Measurements from ENCODE around the gene RPTOR.
A peak's percentile ranks its signal among the peaks of the same experiment; 100 is the strongest.
"Not testable (repeated sequence)": the region's sequence is repeated elsewhere in the genome, so short reads cannot be mapped to it uniquely, and the experiment has no call there.

The RPTOR gene

DNA sequence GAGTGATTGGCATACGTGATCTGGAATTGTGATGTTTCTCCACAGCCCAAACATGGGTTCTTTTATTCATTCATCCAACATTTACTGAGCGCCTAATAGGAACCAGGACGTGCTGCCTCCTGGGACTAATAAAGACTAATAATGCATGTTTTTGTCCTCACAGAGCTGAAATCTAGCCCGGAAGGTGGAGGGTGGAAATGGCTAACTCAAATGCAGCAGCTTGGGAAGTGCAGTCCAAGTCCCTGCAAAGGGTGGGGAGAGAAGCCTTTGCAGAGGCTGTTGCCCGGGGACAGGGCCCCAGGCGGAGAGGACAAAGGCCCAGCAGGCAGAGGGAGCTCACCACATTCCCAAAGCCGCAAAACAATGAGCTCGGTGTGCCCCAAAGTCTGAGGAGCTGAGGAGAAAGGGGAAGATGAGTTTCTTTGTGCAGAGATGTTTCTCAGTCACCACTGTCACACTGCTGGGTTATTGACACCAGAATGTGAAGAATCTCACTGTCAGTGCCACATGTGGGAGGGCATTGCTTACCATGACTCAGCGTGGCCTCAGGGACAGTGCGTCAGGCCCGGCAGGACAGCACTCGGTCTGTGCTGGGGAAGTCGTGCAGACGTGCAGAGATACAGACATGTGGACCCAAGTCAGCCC, 328.8 kb downstream of the RPTOR start:
- H3K79me2 ChIP-seq (ENCODE audit: insufficient read depth, low read length): no peaks in the 10 kb centered on the region
- no peak overlapping the region for H3K4me2 ChIP-seq (ENCODE audit: low read length)
- H3K36me3 ChIP-seq (ENCODE audit: insufficient read depth, low read length): peaks cover 65% of the 10 kb centered on the region
- no peaks in the 10 kb centered on the region for H3K9me2 ChIP-seq (ENCODE audit: low read depth, low read length)
- H3K4me1 ChIP-seq (ENCODE audit: insufficient read depth, low read length, severe bottlenecking): peaks cover 16% of the 10 kb centered on the region
- H3K27ac ChIP-seq (ENCODE audit: low read depth, low read length, poor library complexity, severe bottlenecking): no peak overlapping the region
- 0 out of 2 replicates have a peak, but pooled peaks cover 4% of the 10 kb centered on the region for H3F3A ChIP-seq (ENCODE audit: insufficient read depth, low read length)
- no peak overlapping the region for H3K9ac ChIP-seq (ENCODE audit: low read length)
- no peaks in the 10 kb centered on the region for H4K20me1 ChIP-seq (ENCODE audit: insufficient read depth, low read length)
- H3K9me3 ChIP-seq (ENCODE audit: low read length): no peaks in the 10 kb centered on the region
- no peak overlapping the region for H3K4me3 ChIP-seq (ENCODE audit: low read depth, low read length, poor library complexity, severe bottlenecking)
- H3K27me3 ChIP-seq (ENCODE audit: insufficient read depth, low read length): no peaks in the 10 kb centered on the region
- TF ChIP-seq EZH2 (IDR thresholded peaks at IDR 0.05; ENCODE audit: borderline replicate concordance, low read length): no peak
- TF ChIP-seq, protein P1, sequence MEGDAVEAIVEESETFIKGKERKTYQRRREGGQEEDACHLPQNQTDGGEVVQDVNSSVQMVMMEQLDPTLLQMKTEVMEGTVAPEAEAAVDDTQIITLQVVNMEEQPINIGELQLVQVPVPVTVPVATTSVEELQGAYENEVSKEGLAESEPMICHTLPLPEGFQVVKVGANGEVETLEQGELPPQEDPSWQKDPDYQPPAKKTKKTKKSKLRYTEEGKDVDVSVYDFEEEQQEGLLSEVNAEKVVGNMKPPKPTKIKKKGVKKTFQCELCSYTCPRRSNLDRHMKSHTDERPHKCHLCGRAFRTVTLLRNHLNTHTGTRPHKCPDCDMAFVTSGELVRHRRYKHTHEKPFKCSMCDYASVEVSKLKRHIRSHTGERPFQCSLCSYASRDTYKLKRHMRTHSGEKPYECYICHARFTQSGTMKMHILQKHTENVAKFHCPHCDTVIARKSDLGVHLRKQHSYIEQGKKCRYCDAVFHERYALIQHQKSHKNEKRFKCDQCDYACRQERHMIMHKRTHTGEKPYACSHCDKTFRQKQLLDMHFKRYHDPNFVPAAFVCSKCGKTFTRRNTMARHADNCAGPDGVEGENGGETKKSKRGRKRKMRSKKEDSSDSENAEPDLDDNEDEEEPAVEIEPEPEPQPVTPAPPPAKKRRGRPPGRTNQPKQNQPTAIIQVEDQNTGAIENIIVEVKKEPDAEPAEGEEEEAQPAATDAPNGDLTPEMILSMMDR (IDR thresholded peaks at IDR 0.05; ENCODE audit: low read length): no peak
- H2AFZ ChIP-seq (ENCODE audit: low read length): no peak overlapping the region

DNA sequence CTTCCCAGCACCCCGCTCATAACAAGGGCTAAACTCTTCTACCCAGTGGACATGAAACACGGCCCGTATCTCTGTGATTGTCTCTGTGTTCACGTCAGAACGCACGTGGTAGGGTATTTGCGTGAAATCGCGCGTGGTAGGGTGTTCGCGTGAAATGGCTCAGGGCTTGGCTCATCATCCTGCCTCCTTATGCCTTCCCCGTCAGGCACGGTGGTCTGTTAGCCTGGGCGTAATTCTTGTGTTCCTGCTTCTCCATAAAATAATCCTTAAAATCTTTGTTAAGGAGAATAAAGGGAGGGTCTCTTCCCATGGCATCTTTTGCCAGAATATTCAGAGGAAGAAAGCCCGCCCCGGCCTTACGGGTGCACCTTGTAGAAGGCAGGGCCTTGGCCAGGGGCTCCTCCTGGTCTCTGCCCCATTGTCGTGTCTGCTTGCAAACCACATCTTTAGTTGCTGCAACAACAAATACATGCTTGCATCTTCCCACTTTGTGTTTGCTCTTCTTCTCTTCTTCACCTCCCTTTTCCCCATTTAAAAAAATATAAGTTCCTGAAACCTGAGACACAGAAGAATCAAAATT, 330.3 kb downstream of the RPTOR start:
- Histone ChIP-seq H3K4me3 (ENCODE audit: low read depth, low read length, poor library complexity, severe bottlenecking) (no peak overlapping the region), H3K9ac (ENCODE audit: low read length) (no peak overlapping the region), H3K4me2 (ENCODE audit: low read length) (no peak overlapping the region), H3K36me3 (ENCODE audit: insufficient read depth, low read length) (peaks cover 76% of the 10 kb centered on the region), H3F3A (ENCODE audit: insufficient read depth, low read length) (0 out of 2 replicates have a peak, but pooled peaks cover 4% of the 10 kb centered on the region), H3K79me2 (ENCODE audit: insufficient read depth, low read length) (no peaks in the 10 kb centered on the region), H3K27ac (ENCODE audit: low read depth, low read length, poor library complexity, severe bottlenecking) (peak overlapping the region; percentile 17), H4K20me1 (ENCODE audit: insufficient read depth, low read length) (no peaks in the 10 kb centered on the region), H3K9me2 (ENCODE audit: low read depth, low read length) (no peaks in the 10 kb centered on the region), H3K27me3 (ENCODE audit: insufficient read depth, low read length) (no peaks in the 10 kb centered on the region), H2AFZ (ENCODE audit: low read length) (no peak overlapping the region), H3K9me3 (ENCODE audit: low read length) (no peaks in the 10 kb centered on the region), H3K4me1 (ENCODE audit: insufficient read depth, low read length, severe bottlenecking) (peaks cover 16% of the 10 kb centered on the region)
- TF ChIP-seq, protein P1 (IDR thresholded peaks at IDR 0.05; ENCODE audit: low read length): no peak
- TF ChIP-seq EZH2 (IDR thresholded peaks at IDR 0.05; ENCODE audit: borderline replicate concordance, low read length): no peak

DNA sequence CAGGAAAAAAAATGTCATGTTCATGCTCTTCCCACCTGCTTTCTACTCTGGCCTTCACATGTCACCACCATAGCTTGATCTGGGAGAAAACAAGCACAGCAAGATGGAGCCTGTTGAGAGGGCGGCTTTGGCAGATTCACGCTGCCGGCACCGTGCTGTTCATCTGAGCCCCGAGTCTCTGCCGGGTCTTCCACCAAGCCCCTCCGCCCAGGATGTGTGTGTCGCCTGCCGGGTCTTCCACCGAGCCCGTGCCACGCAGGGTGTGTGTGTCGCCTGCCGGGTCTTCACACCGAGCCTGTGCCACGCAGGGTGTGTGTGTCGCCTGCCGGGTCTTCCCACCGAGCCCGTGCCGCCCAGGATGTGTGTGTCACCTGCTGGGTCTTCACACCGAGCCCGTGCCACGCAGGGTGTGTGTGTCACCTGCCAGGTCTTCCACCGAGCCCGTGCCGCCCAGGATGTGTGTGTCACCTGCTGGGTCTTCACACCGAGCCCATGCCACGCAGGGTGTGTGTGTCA, 330.9 kb downstream of the RPTOR start:
- Histone ChIP-seq H3K27ac (ENCODE audit: low read depth, low read length, poor library complexity, severe bottlenecking) (peak overlapping the region; percentile 17), H3K36me3 (ENCODE audit: insufficient read depth, low read length) (peaks cover 82% of the 10 kb centered on the region), H3K4me1 (ENCODE audit: insufficient read depth, low read length, severe bottlenecking) (peaks cover 16% of the 10 kb centered on the region)
- H3K9me3 ChIP-seq (ENCODE audit: low read length); H3F3A ChIP-seq (ENCODE audit: insufficient read depth, low read length); H3K9me2 ChIP-seq (ENCODE audit: low read depth, low read length); H3K9ac ChIP-seq (ENCODE audit: low read length); H3K27me3 ChIP-seq (ENCODE audit: insufficient read depth, low read length); H4K20me1 ChIP-seq (ENCODE audit: insufficient read depth, low read length); H3K79me2 ChIP-seq (ENCODE audit: insufficient read depth, low read length); H3K4me2 ChIP-seq (ENCODE audit: low read length); H2AFZ ChIP-seq (ENCODE audit: low read length); H3K4me3 ChIP-seq (ENCODE audit: low read depth, low read length, poor library complexity, severe bottlenecking): not testable (repeated sequence)

DNA sequence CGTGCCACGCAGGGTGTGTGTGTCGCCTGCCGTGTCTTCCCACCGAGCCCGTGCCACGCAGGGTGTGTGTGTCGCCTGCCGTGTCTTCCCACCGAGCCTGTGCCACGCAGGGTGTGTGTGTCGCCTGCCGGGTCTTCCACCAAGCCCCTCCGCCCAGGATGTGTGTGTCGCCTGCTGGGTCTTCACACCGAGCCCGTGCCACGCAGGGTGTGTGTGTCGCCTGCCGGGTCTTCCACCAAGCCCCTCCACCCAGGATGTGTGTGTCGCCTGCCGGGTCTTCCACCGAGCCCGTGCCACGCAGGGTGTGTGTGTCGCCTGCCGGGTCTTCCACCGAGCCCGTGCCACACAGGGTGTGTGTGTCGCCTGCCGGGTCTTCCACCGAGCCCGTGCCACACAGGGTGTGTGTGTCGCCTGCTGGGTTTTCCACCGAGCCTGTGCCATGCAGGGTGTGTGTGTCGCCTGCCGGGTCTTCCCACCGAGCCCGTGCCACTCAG, 331.9 kb downstream of the RPTOR start:
- H3K9me2 ChIP-seq (ENCODE audit: low read depth, low read length); H2AFZ ChIP-seq (ENCODE audit: low read length); H3K79me2 ChIP-seq (ENCODE audit: insufficient read depth, low read length); H4K20me1 ChIP-seq (ENCODE audit: insufficient read depth, low read length); H3K27me3 ChIP-seq (ENCODE audit: insufficient read depth, low read length); H3F3A ChIP-seq (ENCODE audit: insufficient read depth, low read length); H3K9me3 ChIP-seq (ENCODE audit: low read length): not testable (repeated sequence)
- H3K36me3 ChIP-seq (ENCODE audit: insufficient read depth, low read length): peaks cover 83% of the 10 kb centered on the region
- H3K4me3 ChIP-seq (ENCODE audit: low read depth, low read length, poor library complexity, severe bottlenecking): peak overlapping the region; percentile 47
- H3K4me1 ChIP-seq (ENCODE audit: insufficient read depth, low read length, severe bottlenecking): peaks cover 16% of the 10 kb centered on the region
- H3K9ac ChIP-seq (ENCODE audit: low read length): peak overlapping the region; percentile 71
- H3K27ac ChIP-seq (ENCODE audit: low read depth, low read length, poor library complexity, severe bottlenecking): peak overlapping the region; percentile 97
- H3K4me2 ChIP-seq (ENCODE audit: low read length): peak overlapping the region; percentile 59

All from OCI-LY1 (cell line).